Activated CD4-positive, CD25-positive, alpha-beta regulatory T cell treated with anti-CD3 and anti-CD28 coated beads, Interleukin-2, amount 50 U/mL, for 24 hours (primary cell): ENCODE measurements around the gene DMXL1.

Experiments used
- ATAC-seq, 2 donors: fragments of 150-1000 bp; cut with Tn5 transposase; one replicate each; pipeline ENCODE4 v1.10.0; 2021; ENCODE audit warnings: mild to moderate bottlenecking in 1 of 2, moderate library complexity in 1 of 2

Gene DMXL1

GRCh38 chr5:119271758-119272730 lies 201.2 kb downstream of the DMXL1 start:
- no peak for ATAC-seq

DNA sequence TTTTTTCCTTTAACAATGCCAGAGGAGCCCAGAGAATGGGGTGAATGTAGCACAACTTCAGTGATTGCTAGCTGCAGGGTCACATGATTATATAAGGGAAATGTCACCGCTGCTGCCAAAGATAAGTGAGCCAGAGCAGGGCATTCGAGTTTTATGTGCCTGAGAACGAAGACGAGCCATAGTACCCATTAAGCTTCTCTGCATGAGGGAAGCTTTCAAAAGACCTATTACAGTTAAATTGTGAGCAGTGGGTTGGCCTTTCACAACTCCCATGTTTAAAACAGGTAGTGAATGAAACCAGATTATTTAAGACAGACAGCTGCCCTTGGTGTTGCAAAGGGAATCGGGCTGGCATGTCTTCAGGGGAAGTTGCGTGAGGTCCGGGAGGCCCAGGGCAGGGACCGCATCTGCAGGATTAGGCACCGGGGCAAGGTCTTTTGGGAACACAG lies 202.5 kb downstream of the DMXL1 start:
- ATAC-seq = no peak

DNA sequence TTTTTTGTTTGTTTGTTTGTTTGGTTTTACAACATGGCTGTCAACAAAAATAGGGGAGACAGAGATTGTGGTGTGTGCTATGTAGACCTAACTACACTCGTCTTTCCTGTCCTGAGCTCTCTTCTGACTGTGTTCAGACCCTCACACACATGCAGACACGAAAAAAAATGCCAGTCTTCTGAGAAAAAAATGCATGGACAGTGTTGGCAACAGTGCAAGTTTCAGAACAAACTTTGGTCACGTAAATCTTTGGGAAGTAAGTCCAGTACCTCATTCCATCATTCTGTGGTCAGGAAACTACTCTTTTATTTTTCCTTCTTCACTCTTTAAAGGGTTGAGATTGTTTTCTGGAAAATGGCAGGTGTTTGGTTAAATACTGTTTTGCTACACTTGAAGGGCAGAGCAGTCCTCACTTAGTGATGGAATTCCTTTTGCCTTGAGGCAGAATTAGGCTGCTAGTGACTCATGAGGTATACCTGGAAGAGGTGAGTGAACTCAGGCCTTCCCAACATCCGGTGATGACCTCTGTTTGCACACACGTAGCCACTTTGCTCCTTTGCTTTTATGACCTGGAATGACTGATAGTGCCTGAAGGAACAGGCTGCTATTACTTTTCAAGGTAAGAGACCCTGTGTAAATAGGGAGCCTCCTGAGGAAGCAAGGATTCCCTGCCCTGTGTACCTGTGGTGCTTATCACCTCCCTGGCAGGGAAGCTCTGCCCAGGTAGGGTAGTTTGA lies 203.3 kb downstream of the DMXL1 start:
- ATAC-seq = no peak

DNA sequence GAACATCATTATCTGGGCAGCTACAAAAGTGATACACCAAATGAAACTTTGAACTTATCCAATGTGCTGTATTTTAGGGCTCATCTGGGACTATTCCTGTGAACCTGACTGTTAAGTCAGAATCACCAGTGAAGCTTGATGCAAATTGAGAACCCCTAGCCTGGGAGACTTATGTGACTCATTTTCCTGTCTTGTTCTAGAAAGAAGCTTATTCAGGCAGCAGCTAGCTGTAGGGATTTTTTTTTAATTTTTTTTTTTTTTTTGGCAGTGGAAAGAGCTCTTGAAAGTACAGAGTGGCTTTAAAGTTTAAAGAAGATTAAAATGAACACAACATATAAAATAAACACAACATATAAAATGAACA lies 203.9 kb downstream of the DMXL1 start:
- peak; percentile 65 to 72 for ATAC-seq

DNA sequence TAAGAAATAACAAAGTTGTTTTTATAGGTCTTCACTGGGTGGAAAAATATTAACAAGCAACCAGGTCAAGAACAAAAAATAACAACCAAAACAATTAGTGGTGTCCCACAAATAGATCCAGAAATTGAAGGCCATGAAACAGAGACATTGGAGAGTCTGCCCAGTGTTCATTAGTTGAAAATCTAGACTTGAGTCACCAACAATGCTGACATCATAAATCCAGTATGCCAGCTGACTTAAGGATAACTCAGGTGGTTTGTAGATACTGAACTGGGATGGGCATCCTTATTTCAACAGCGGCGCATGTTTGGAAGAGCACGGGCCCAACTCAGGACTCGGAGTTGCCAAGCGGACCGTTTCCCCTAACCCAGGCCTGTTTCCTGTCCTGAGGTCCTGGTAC lies 204.3 kb downstream of the DMXL1 start:
- no peak for ATAC-seq

DNA sequence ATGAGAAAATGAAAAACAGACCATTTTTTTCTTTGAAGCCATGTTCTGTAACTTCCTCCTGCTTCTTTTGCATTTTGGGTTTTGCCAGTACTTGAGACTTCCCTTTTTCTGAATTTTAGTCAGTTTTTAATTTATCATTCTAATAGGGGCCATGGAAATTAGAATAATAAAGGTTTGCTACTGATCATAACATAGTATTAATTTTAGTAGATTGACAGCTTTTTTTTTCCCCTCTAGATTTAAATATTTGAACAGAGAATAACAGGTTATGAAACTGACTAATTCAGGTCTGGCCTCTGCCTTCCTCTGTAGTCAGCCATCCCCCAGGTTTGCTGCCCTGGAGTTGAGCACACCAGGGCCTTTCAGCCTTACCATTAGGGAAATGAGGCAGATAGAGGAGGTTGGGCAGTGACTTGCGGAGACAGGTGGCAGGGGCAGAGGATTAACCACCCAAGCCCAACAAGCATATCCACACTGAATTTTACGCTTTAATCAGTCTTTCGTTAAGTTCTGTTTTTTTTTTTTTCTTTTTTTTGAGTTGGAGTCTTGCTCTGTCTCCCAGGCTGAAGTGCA lies 204.8 kb downstream of the DMXL1 start:
- peak; percentile 79 to 80 for ATAC-seq

DNA sequence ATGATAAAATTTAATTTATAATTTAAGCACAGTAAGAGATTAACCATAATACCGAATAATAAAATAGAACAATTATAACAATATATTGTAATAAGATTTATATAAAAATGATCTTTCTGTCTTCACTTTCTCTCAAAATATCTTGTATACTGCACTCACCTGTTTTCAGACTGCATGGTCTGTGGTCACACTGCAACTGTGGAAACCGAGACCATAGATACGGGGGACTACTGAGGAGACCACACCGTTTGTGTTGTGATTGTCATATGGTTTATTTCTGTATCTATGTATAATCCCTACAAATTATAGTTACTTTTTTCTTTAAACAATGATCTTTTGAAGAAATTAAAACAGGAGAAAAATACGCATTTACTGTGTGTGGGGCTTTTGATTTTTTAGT lies 206.1 kb downstream of the DMXL1 start:
- no peak for ATAC-seq

GRCh38 chr5:119279093-119279492 lies 208.2 kb downstream of the DMXL1 start:
- no peak for ATAC-seq

DNA sequence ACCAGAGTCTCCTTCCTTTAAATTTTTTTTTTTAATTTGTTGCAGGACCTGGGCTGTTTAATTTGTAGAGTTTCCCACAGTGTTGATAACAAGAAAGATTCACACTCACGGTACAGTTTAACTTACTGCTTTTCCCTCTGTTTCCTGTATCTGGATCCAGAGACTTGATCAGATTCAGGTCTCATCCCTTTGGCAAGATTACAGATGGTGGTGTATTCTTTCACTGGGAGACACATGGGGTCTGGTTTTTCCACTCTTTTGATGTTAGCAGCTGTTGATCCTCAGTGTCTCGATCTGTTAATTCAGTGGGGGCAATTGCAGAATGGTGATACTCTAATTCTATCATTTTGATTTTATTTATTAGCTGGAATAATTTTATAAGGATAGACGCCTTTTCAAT lies 209.5 kb downstream of the DMXL1 start:
- no peak for ATAC-seq

DNA sequence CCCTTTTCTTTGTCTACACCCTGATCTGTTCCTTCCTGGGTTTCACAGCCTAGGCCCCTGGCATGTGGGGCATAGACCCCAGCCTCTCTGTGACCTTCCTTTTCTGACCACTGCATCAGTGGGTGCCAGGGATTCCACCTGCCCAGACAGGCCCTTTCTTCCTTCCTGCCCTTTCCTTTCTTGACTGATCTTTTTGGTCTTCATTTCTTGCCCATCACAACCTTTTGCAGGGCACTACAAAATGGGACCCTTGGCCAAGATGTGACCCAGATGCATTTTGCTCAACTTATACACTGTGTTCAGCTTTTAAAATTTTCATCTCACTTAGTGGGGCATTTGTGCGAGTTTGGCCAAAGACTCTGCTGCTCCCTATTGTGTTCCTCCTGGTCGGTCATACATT lies 211.7 kb downstream of the DMXL1 start:
- no peak for ATAC-seq

DNA sequence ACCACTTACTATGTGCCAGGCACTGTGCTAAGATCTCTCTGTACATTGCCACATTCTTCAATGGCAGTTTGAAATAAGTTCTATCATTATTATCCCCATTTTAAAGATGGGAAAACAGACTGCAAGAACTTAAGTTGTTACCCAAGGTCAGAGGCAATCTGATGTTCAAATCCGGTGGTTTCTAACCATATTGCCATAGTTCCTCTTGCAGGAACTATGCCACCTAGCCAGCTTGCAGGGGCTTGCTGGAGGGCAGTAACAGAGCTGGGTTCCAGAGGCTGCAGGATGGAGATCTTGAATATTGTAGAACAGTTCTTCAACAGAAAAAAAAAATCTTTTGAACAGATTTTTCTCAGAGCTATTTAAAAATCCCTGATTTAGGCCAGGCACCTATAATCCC lies 213.1 kb downstream of the DMXL1 start:
- ATAC-seq = no peak

DNA sequence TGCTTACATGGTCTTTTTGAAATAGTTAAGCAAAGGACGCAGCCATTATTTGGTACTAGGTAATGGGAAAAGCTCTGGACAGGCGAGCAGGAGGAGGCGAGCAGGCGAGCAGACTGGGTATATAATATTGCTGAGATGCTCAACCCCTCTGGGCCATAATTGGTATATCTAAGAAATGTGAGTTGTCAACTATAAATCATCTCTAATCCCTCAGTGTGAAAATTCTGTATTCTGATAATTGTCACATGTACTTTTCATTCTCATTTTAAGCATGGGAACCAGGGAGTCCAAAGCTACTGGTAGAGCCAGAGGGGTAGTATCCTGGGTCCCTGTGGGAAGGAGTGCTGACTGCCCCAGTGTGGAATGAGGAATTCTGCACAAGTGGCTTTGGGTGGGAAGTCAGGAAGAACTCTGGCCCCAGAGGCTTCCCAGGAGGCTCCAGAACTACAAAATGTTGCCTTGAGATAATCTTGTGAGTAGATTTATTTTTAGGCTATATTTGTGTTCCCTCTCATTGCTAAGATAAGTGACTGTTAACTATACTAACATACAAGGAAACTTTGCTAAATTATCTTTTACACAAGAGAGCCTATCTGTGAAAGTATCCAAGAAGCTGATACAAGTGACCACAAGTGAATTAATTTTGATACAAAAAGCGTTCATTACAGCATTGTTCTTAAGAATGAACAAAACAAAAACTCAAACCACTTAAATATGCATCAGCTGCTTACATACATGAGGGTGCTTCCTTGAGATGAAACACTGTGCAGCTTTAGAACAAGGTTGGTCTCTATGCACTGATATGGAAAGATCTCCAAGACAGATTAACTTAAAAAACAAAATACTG lies 214.4 kb downstream of the DMXL1 start:
- no peak for ATAC-seq

DNA sequence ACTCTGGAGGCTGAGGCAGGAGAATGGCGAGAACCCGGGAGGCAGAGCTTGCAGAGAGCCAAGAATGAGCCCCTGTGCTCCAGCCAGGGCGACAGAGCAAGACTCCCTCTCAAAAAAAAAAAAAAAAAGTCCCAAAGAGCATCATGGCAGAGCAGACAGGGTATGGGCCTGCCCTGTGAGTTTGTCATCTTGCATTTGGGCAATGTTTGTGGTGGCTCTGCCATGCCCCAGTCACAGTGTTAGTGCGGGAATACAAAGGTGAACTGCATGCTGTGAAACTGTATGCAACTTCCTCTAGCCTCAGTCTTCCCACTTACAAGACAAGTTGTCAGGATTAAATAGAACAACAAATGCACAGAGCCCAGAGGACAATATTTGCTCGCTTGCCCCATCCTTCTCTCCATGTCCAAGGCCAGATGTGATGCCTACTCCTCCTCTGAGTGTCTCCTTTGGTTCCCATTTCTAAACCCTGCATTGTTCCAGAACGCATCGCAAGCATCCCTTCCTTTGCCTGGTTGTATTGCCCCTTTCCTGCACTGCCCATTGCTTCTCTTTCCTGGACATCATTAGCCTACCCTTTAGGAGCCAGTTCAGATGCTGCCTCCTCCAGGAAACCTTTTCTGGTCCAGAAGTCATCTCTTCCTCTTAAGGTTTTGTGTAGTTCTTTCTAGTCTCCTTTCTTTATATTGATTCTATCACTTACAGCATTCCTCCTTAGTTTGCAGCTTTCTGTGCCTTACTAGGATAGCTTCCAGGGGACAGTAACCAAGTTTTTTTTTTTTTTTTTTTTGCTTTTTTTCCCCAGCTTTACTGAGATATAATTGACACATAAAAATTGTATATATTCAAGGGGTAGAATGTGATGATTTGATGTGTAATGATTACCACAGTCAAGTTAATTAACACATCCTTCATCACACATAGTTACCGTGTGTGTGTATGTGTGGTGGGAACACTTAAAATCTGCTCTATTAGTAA lies 215.9 kb downstream of the DMXL1 start:
- peak; percentile 31 to 44 for ATAC-seq

DNA sequence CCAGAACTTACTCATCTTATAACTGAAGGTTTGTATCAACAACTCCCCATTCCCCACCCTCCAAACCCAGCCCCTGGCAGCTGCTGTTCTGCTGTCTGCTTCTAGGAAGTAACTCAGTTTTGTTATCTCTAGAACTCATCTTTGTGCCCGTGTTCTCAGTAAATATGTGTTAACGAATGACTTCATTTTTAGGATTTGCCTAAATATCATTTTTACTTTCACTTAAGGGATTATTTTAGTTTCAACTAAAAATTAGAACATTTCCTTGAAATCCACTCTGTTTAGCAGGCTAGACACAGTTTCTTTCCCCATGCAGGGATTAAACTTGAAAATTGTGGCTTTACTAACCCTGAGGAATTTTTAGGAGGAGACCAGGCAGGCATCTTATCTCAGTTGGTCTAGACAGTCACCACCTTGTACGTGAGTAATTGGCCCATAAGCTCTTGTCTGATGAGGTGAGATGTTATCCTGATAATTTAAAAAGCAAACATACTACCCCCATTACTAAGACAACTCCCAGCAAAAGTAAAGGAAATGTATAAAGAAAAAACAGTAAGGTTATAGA lies 216.7 kb downstream of the DMXL1 start:
- peak; percentile 59 to 62 for ATAC-seq

GRCh38 chr5:119288379-119289033 lies 217.6 kb downstream of the DMXL1 start:
- ATAC-seq = no peak

GRCh38 chr5:119289438-119290044 lies 218.7 kb downstream of the DMXL1 start:
- ATAC-seq = no peak

GRCh38 chr5:119290161-119290569 lies 219.3 kb downstream of the DMXL1 start:
- ATAC-seq = peak; percentile 31 to 50

DNA sequence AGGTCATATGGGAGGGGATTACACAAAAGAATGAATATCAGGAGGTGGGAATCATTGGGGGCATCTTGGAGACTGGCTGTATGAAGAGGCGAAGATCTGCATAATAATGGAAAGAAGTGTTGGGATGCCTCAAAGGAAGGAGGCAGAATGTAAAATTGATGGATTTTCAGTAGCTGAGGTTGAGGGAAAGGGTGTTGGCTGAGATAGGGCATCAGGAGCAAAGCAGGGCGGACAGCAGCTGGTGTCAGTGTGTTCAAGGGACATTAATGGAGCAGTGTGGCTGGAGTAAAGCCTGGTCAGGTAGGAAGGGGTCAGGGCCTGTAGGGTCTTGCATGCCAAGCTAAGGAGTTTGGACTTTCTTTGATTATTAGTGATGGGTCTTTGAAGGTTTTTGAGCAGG lies 219.7 kb downstream of the DMXL1 start:
- no peak for ATAC-seq

GRCh38 chr5:119291056-119291455 lies 220.2 kb downstream of the DMXL1 start:
- ATAC-seq = no peak

DNA sequence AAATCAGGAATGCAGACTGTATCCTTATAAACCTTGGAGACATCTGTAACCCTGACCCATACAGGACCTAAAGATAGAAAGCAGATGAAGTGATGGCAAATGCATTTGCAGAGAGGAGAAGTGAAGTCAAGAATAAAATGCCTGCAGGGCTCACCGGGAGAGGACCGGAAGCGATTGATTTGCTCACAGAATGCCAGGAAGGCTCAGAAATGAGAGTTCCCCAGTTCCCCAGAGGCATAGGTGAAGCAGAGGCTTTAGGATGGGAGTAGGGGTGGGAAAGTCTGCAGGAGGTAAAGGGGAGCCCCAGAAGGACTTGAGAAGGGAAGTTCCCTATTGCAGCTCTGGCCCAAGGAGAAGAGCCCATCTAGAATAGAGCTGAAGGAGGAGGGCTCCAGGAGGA lies 221.0 kb downstream of the DMXL1 start:
- ATAC-seq = no peak
